NCI-H2227 treated with DMSO at 0.1 percent for 48 hours (cell line): ENCODE results near the gene ISLR2.
"Not testable (repeated sequence)": the region's sequence is repeated elsewhere in the genome, so short reads cannot be mapped to it uniquely, and the experiment has no call there.

ENCODE experiments used
- DNase-seq: peaks from one replicate; lab custom pipeline; 2025; lab: John Stamatoyannopoulos, UW

The ISLR2 gene

GRCh38 chr15:74130155-74130848, at the start of gene ISLR2:
ISLR2 (plus strand) TSS chr15:74130586; CDS start chr15:74132755, 2,169 bp downstream.
- peak; percentile 67 for DNase-seq

- not testable (repeated sequence) for DNase-seq
These were observed 47.9 kb upstream of the ISLR2 start, which contains the start of gene GOLGA6A for GRCh38 chr15:74082450-74082849. GOLGA6A (minus strand) TSS chr15:74082550; CDS start chr15:74082509, 41 bp downstream.

GRCh38 chr15:74094567-74094966, 35.8 kb upstream of the ISLR2 start:
- not testable (repeated sequence) for DNase-seq

GRCh38 chr15:74095610-74096009, 34.8 kb upstream of the ISLR2 start:
- DNase-seq: not testable (repeated sequence)

GRCh38 chr15:74096753-74097474, 33.5 kb upstream of the ISLR2 start:
- DNase-seq: not testable (repeated sequence)

- DNase-seq: not testable (repeated sequence)
These were observed 30.2 kb upstream of the ISLR2 start for GRCh38 chr15:74099963-74100733.

- no peak for DNase-seq
These were observed 22.3 kb upstream of the ISLR2 start for GRCh38 chr15:74108111-74108510.

- DNase-seq: not testable (repeated sequence)
These were observed 21.8 kb upstream of the ISLR2 start for GRCh38 chr15:74108611-74109010.

- no peak for DNase-seq
These were observed 20.7 kb upstream of the ISLR2 start for GRCh38 chr15:74109713-74110112.

- DNase-seq: no peak
These were observed 10.0 kb upstream of the ISLR2 start for GRCh38 chr15:74120426-74120825.

GRCh38 chr15:74121039-74121438, 9.3 kb upstream of the ISLR2 start:
- DNase-seq: no peak

GRCh38 chr15:74121858-74122257, 8.5 kb upstream of the ISLR2 start:
- no peak for DNase-seq

- no peak for DNase-seq
These were observed 7.8 kb upstream of the ISLR2 start for GRCh38 chr15:74122403-74123130.

- DNase-seq: peak; percentile 41
These were observed 7.3 kb upstream of the ISLR2 start for GRCh38 chr15:74123131-74123429.

- DNase-seq: no peak
These were observed 6.7 kb upstream of the ISLR2 start for GRCh38 chr15:74123658-74124057.

- no peak for DNase-seq
These were observed 6.2 kb upstream of the ISLR2 start for GRCh38 chr15:74124196-74124595.

GRCh38 chr15:74124759-74125158, 5.6 kb upstream of the ISLR2 start:
- DNase-seq: no peak

- DNase-seq: peak; percentile 83
These were observed 3.0 kb upstream of the ISLR2 start for GRCh38 chr15:74127255-74127953.

GRCh38 chr15:74127954-74128784, 2.2 kb upstream of the ISLR2 start:
- DNase-seq: peak; percentile 65

- DNase-seq: peak; percentile 31
These were observed 1.4 kb upstream of the ISLR2 start for GRCh38 chr15:74128785-74129585.
